Astrocyte (in vitro differentiated cells and primary cell): ENCODE measurements around the gene KMT2C. TPM values are rescaled to one million over a fixed set of nuclear protein-coding genes. Genes with fewer than 3 reads are reported as not detected.

Experiments used
- DNase-seq: peaks from one replicate; pipeline ENCODE4 v3.0.0-alpha.2; 2010; ENCODE audit warnings: low read depth
- FAIRE-seq: peaks from 2 replicates; lab custom pipeline; 2011; peaks lifted over from hg19 to GRCh38; lab: Jason Lieb, UNC
- H2AFZ ChIP-seq: 2 replicates; pipeline ENCODE4 v1.6.0; 2012; ENCODE audit warnings: low read depth, low read length, inconsistent platforms
- H3K27ac ChIP-seq: 2 replicates; pipeline ENCODE4 v1.5.1; 2011; ENCODE audit warnings: low read depth, low read length, inconsistent platforms
- H3K27me3 ChIP-seq: 2 replicates; pipeline ENCODE4 v1.6.0; 2011; ENCODE audit warnings: low read length, inconsistent platforms; ENCODE audit not compliant: insufficient read depth
- H3K36me3 ChIP-seq: 2 replicates; pipeline ENCODE4 v1.5.1; 2011; ENCODE audit warnings: low read length, inconsistent platforms; ENCODE audit not compliant: insufficient read depth
- H3K4me1 ChIP-seq: 2 replicates; pipeline ENCODE4 v1.5.1; 2011; ENCODE audit warnings: low read length, inconsistent platforms; ENCODE audit not compliant: insufficient read depth
- H3K4me2 ChIP-seq: 2 replicates; pipeline ENCODE4 v1.6.0; 2012; ENCODE audit warnings: low read length, inconsistent platforms
- H3K4me3 ChIP-seq: 2 replicates; pipeline ENCODE4 v1.5.1; 2011; ENCODE audit warnings: low read depth, mild to moderate bottlenecking, low read length, inconsistent platforms; ENCODE audit not compliant: insufficient read depth
- H3K79me2 ChIP-seq: 2 replicates; pipeline ENCODE4 v1.6.0; 2012; ENCODE audit warnings: mild to moderate bottlenecking, low read length, inconsistent platforms; ENCODE audit not compliant: insufficient read depth
- H3K9ac ChIP-seq: 2 replicates; pipeline ENCODE4 v1.6.0; 2012; ENCODE audit warnings: mild to moderate bottlenecking, low read length, inconsistent platforms
- H3K9me3 ChIP-seq: 2 replicates; pipeline ENCODE4 v1.5.1; 2012; ENCODE audit warnings: low read depth, mild to moderate bottlenecking, low read length, inconsistent platforms; ENCODE audit not compliant: insufficient read depth
- H4K20me1 ChIP-seq: 2 replicates; pipeline ENCODE4 v1.6.0; 2012; ENCODE audit warnings: low read length, inconsistent platforms; ENCODE audit not compliant: insufficient read depth
- H3K27ac Mint-ChIP-seq: one replicate; pipeline ENCODE4 v1.8.0; 2021; ENCODE audit warnings: mild to moderate bottlenecking, mixed read lengths; ENCODE audit not compliant: unreplicated experiment
- H3K27me3 Mint-ChIP-seq: one replicate; pipeline ENCODE4 v1.8.0; 2021; ENCODE audit warnings: low read depth, mixed read lengths; ENCODE audit not compliant: unreplicated experiment
- H3K36me3 Mint-ChIP-seq: one replicate; pipeline ENCODE4 v1.8.0; 2021; ENCODE audit warnings: low read depth, mixed read lengths; ENCODE audit not compliant: unreplicated experiment
- H3K4me1 Mint-ChIP-seq: one replicate; pipeline ENCODE4 v1.8.0; 2021; ENCODE audit warnings: low read depth, mixed read lengths; ENCODE audit not compliant: unreplicated experiment
- H3K4me3 Mint-ChIP-seq: one replicate; pipeline ENCODE4 v1.8.0; 2021; ENCODE audit warnings: mild to moderate bottlenecking, moderate library complexity, mixed read lengths; ENCODE audit not compliant: unreplicated experiment
- H3K9me3 Mint-ChIP-seq: one replicate; pipeline ENCODE4 v1.8.0; 2021; ENCODE audit warnings: mild to moderate bottlenecking, mixed read lengths; ENCODE audit not compliant: unreplicated experiment
- EZH2 ChIP-seq: IDR thresholded peaks from 2 replicates; pipeline ENCODE4 v1.6.1; 2012; ENCODE audit warnings: mild to moderate bottlenecking, low read length, inconsistent platforms; ENCODE audit not compliant: insufficient read depth
- total RNA-seq: library from RNA; stranded (reverse); gene quantifications from 2 replicates; pipeline ENCODE4 v1.2.1, GENCODE V29; 2021
- TF ChIP-seq, protein P1 (sequence below): IDR thresholded peaks from 2 replicates; pipeline ENCODE4 v1.5.1; 2011; ENCODE audit warnings: low read depth, mild to moderate bottlenecking, inconsistent platforms, low read length, moderate library complexity; ENCODE audit not compliant: insufficient read depth

The KMT2C gene
- total RNA-seq, 1 donor from 2014 or later = 59.0 TPM

DNA sequence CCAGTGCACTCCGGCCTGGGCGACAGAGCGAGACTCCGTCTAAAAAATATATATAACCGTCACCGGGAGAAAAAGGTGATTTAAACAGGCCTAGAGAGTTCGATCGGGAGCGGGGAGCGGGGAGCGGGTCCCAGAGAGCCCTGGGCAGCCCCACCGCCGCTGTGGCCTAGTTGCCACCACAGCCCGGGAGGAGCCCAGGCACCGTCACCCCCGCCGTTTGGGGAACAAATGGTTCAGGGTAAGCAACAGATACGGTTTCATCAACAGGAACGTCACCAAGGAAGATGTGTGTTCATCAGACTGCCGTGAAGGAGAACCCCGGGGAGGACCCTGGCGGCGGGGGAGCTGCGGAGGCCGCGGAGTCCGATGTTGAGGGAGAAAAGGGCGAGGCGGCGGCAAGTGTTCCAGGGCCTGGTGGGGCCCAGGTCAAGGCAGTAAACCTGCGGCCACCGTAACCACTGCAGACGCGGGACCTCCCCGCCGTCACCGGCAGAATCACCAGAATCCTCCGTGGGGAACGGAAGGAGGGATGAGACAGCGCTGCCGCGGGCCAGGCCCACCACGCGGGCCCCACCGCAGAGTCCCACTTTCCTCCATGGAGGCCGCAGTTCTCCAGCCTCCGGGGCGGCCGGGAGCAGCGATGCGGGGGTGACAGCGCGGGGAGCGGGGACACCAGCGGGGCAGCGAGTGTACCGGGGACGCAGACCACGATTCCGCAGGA lies 306.9 kb downstream of the KMT2C start:
- H3K9me3 ChIP-seq = peaks cover 11% of the 10 kb centered on the region
- H3K4me1 Mint-ChIP-seq = peaks cover 1% of the 10 kb centered on the region
- H2AFZ ChIP-seq = no peak overlapping the region
- no peak overlapping the region for H3K4me3 ChIP-seq
- H3K36me3 ChIP-seq = peaks cover 36% of the 10 kb centered on the region
- no peak for DNase-seq
- no peak overlapping the region for H3K27ac Mint-ChIP-seq
- peaks cover 19% of the 10 kb centered on the region for H3K9me3 Mint-ChIP-seq
- H3K4me3 Mint-ChIP-seq = no peak overlapping the region
- H3K27me3 ChIP-seq = no peaks in the 10 kb centered on the region
- H4K20me1 ChIP-seq = peaks cover 4% of the 10 kb centered on the region
- no peak overlapping the region for H3K4me2 ChIP-seq
- no peak overlapping the region for H3K9ac ChIP-seq
- peaks cover 46% of the 10 kb centered on the region for H3K36me3 Mint-ChIP-seq
- no peak overlapping the region for H3K27ac ChIP-seq
- no peaks in the 10 kb centered on the region for H3K4me1 ChIP-seq
- H3K79me2 ChIP-seq = no peaks in the 10 kb centered on the region
- TF ChIP-seq, protein P1, sequence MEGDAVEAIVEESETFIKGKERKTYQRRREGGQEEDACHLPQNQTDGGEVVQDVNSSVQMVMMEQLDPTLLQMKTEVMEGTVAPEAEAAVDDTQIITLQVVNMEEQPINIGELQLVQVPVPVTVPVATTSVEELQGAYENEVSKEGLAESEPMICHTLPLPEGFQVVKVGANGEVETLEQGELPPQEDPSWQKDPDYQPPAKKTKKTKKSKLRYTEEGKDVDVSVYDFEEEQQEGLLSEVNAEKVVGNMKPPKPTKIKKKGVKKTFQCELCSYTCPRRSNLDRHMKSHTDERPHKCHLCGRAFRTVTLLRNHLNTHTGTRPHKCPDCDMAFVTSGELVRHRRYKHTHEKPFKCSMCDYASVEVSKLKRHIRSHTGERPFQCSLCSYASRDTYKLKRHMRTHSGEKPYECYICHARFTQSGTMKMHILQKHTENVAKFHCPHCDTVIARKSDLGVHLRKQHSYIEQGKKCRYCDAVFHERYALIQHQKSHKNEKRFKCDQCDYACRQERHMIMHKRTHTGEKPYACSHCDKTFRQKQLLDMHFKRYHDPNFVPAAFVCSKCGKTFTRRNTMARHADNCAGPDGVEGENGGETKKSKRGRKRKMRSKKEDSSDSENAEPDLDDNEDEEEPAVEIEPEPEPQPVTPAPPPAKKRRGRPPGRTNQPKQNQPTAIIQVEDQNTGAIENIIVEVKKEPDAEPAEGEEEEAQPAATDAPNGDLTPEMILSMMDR = no peak
- no peak for TF ChIP-seq EZH2
- H3K27me3 Mint-ChIP-seq = no peaks in the 10 kb centered on the region
- no peak for FAIRE-seq

GRCh38 chr7:152128252-152128651 lies 307.6 kb downstream of the KMT2C start:
- no peak overlapping the region for H2AFZ ChIP-seq
- H3K79me2 ChIP-seq = no peaks in the 10 kb centered on the region
- H3K36me3 ChIP-seq = peaks cover 35% of the 10 kb centered on the region
- DNase-seq = no peak
- H4K20me1 ChIP-seq = peaks cover 6% of the 10 kb centered on the region
- H3K4me2 ChIP-seq = no peak overlapping the region
- Mint-ChIP-seq H3K4me1 (peaks cover 1% of the 10 kb centered on the region), H3K27ac (no peak overlapping the region), H3K27me3 (no peaks in the 10 kb centered on the region), H3K9me3 (peaks cover 19% of the 10 kb centered on the region), H3K4me3 (no peak overlapping the region), H3K36me3 (peaks cover 46% of the 10 kb centered on the region)
- H3K27ac ChIP-seq = no peak overlapping the region
- no peak overlapping the region for H3K9ac ChIP-seq
- no peak for FAIRE-seq
- TF ChIP-seq, protein P1 = no peak
- no peak for TF ChIP-seq EZH2
- H3K9me3 ChIP-seq = peaks cover 11% of the 10 kb centered on the region
- no peak overlapping the region for H3K4me3 ChIP-seq
- no peaks in the 10 kb centered on the region for H3K4me1 ChIP-seq
- no peaks in the 10 kb centered on the region for H3K27me3 ChIP-seq

DNA sequence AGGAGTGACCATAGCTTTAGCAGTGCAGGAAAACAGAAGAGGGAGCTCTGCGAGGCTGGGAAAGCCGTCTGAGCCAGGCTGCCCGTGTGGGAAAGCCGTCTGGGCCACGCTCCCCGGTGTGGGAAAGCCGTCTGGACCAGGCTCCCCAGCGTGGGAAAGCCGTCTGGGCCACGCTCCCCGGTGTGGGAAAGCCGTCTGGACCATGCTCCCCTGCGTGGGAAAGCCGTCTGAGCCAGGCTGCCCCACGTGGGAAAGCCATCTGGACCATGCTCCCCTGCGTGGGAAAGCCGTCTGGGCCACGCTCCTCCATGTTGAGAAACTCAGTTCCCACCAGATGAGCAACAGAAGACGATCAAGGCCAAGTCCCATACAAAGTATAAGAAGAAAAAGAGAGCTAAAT lies 308.6 kb downstream of the KMT2C start:
- Histone ChIP-seq H3K4me1 (no peaks in the 10 kb centered on the region), H3K36me3 (peaks cover 31% of the 10 kb centered on the region), H4K20me1 (peaks cover 6% of the 10 kb centered on the region), H3K4me2 (no peak overlapping the region), H3K27ac (no peak overlapping the region), H3K9me3 (peaks cover 11% of the 10 kb centered on the region), H3K4me3 (no peak overlapping the region), H3K79me2 (no peaks in the 10 kb centered on the region), H3K9ac (no peak overlapping the region), H2AFZ (no peak overlapping the region), H3K27me3 (no peaks in the 10 kb centered on the region)
- Mint-ChIP-seq H3K27ac (peak overlapping the region; percentile 56), H3K27me3 (no peaks in the 10 kb centered on the region), H3K4me3 (peak overlapping the region; percentile 10), H3K4me1 (peaks cover 1% of the 10 kb centered on the region), H3K36me3 (peaks cover 51% of the 10 kb centered on the region), H3K9me3 (peaks cover 19% of the 10 kb centered on the region)
- FAIRE-seq = no peak
- DNase-seq = no peak
- TF ChIP-seq EZH2 = no peak
- TF ChIP-seq, protein P1 = no peak
